HEK293 (cell line): ENCODE results near the gene DCST1.

ENCODE experiments used
- CTCF ChIA-PET: fragments of 350-600 bp; formaldehyde crosslinking; extraction: SDS; loops from one replicate; lab custom pipeline; 2021; ENCODE audit warnings: antibody characterized with exemption; lab: Yijun Ruan, JAX
- POLR2A ChIA-PET: fragments of 300-600 bp; formaldehyde crosslinking; extraction: SDS; loops from one replicate; lab custom pipeline; 2020; ENCODE audit warnings: antibody characterized with exemption, inconsistent platforms; lab: Yijun Ruan, JAX
- H3K27ac ChIP-seq: fragments of 200-500 bp; sonication (Bioruptor generic); 2 replicates; pipeline ENCODE4 v1.5.1; 2014; ENCODE audit warnings: low read depth, low read length, control low read depth, inconsistent platforms; ENCODE audit errors: extremely low read depth
- H3K36me3 ChIP-seq, 2 experiments: fragments of 200-500 bp in 1 of 2; sonication (Bioruptor generic) in 1 of 2; 1 replicate in 1 of 2; 2 replicates in 1 of 2; pipeline ENCODE4 v1.5.1; 2014 to 2017; ENCODE audit warnings: inconsistent platforms in 2 of 2, low read length in 2 of 2; ENCODE audit not compliant: control insufficient read depth in 2 of 2, insufficient read depth in 1 of 2
- H3K4me1 ChIP-seq: fragments of 200-500 bp; sonication (Bioruptor generic); 2 replicates; pipeline ENCODE4 v1.5.1; 2014; ENCODE audit warnings: mild to moderate bottlenecking, low read length, inconsistent platforms; ENCODE audit not compliant: control insufficient read depth, insufficient read depth
- H3K4me3 ChIP-seq: 2 replicates; pipeline ENCODE4 v1.5.1; 2011; ENCODE audit warnings: low read depth, mild to moderate bottlenecking, control low read depth, low read length, moderate library complexity
- H3K9me3 ChIP-seq: fragments of 200-500 bp; sonication (Bioruptor generic); 2 replicates; pipeline ENCODE4 v1.5.1; 2014; ENCODE audit warnings: low read depth, low read length, inconsistent platforms; ENCODE audit not compliant: control insufficient read depth, insufficient read depth
- ATF2 ChIP-seq: fragments of 450-650 bp; formaldehyde crosslinking; IDR thresholded peaks from 2 replicates; pipeline ENCODE4 v1.5.1; 2016; ENCODE audit warnings: missing biosample characterization, missing genetic modification characterization, low read depth
- KLF16 ChIP-seq: fragments of 450-650 bp; formaldehyde crosslinking; IDR thresholded peaks from 2 replicates; pipeline ENCODE4 v1.5.1; 2017; ENCODE audit warnings: missing biosample characterization, missing genetic modification characterization
- KLF9 ChIP-seq: fragments of 450-650 bp; formaldehyde crosslinking; IDR thresholded peaks from 2 replicates; pipeline ENCODE4 v1.5.1; 2016; ENCODE audit warnings: missing biosample characterization, missing genetic modification characterization, low read depth
- OVOL3 ChIP-seq: fragments of 450-650 bp; formaldehyde crosslinking; IDR thresholded peaks from 2 replicates; pipeline ENCODE4 v1.5.1; 2016; ENCODE audit warnings: missing biosample characterization, missing genetic modification characterization
- TRIM28 ChIP-seq: IDR thresholded peaks from 2 replicates; pipeline ENCODE4 v1.6.1; 2011; ENCODE audit warnings: low read length, control low read depth, borderline replicate concordance
- ZBTB17 ChIP-seq: fragments of 450-650 bp; formaldehyde crosslinking; IDR thresholded peaks from 2 replicates; pipeline ENCODE4 v1.5.1; 2016; ENCODE audit warnings: missing biosample characterization, missing genetic modification characterization
- ZBTB49 ChIP-seq: fragments of 450-650 bp; formaldehyde crosslinking; IDR thresholded peaks from 2 replicates; pipeline ENCODE4 v1.5.1; 2016; ENCODE audit warnings: missing biosample characterization, missing genetic modification characterization, low read depth
- ZBTB6 ChIP-seq: fragments of 450-650 bp; formaldehyde crosslinking; IDR thresholded peaks from 2 replicates; pipeline ENCODE4 v1.5.1; 2017; ENCODE audit warnings: missing biosample characterization, missing genetic modification characterization
- ZIC2 ChIP-seq: fragments of 450-650 bp; formaldehyde crosslinking; IDR thresholded peaks from 2 replicates; pipeline ENCODE4 v1.5.1; 2016; ENCODE audit warnings: missing biosample characterization, missing genetic modification characterization
- ZNF140 ChIP-seq: fragments of 450-650 bp; formaldehyde crosslinking; IDR thresholded peaks from 2 replicates; pipeline ENCODE4 v1.5.1; 2016; ENCODE audit warnings: missing biosample characterization, missing genetic modification characterization
- ZNF146 ChIP-seq: fragments of 450-650 bp; formaldehyde crosslinking; IDR thresholded peaks from 2 replicates; pipeline ENCODE4 v1.5.1; 2016; ENCODE audit warnings: missing biosample characterization, missing genetic modification characterization
- ZNF292 ChIP-seq: fragments of 450-650 bp; formaldehyde crosslinking; IDR thresholded peaks from 2 replicates; pipeline ENCODE4 v1.5.1; 2016; ENCODE audit warnings: low read depth, missing biosample characterization, missing genetic modification characterization, borderline replicate concordance
- ZNF324 ChIP-seq: fragments of 450-650 bp; formaldehyde crosslinking; IDR thresholded peaks from 2 replicates; pipeline ENCODE4 v1.5.1; 2016; ENCODE audit warnings: missing biosample characterization, missing genetic modification characterization
- ZNF335 ChIP-seq: fragments of 450-650 bp; formaldehyde crosslinking; conservative IDR thresholded peaks from 2 replicates; pipeline ENCODE4 v1.5.1; 2016; ENCODE audit warnings: missing biosample characterization, missing genetic modification characterization
- ZNF366 ChIP-seq: fragments of 450-650 bp; formaldehyde crosslinking; conservative IDR thresholded peaks from 2 replicates; pipeline ENCODE4 v1.5.1; 2016; ENCODE audit warnings: missing biosample characterization, missing genetic modification characterization
- ZNF501 ChIP-seq: fragments of 450-650 bp; formaldehyde crosslinking; IDR thresholded peaks from 2 replicates; pipeline ENCODE4 v1.5.1; 2016; ENCODE audit warnings: missing biosample characterization, missing genetic modification characterization
- ZNF610 ChIP-seq: fragments of 450-650 bp; formaldehyde crosslinking; IDR thresholded peaks from 2 replicates; pipeline ENCODE4 v1.5.1; 2016; ENCODE audit warnings: missing biosample characterization, missing genetic modification characterization, borderline replicate concordance
- ZNF621 ChIP-seq: fragments of 450-650 bp; formaldehyde crosslinking; IDR thresholded peaks from 2 replicates; pipeline ENCODE4 v1.5.1; 2017; ENCODE audit warnings: missing biosample characterization, missing genetic modification characterization
- ZNF677 ChIP-seq: fragments of 450-650 bp; IDR thresholded peaks from 2 replicates; pipeline ENCODE4 v1.5.0; 2018; ENCODE audit warnings: missing biosample characterization, mild to moderate bottlenecking, missing genetic modification characterization, moderate library complexity
- ZNF692 ChIP-seq: fragments of 450-650 bp; formaldehyde crosslinking; IDR thresholded peaks from 2 replicates; pipeline ENCODE4 v1.5.1; 2016; ENCODE audit warnings: missing biosample characterization, missing genetic modification characterization
- ZNF785 ChIP-seq: fragments of 450-650 bp; formaldehyde crosslinking; IDR thresholded peaks from 2 replicates; pipeline ENCODE4 v1.5.1; 2016; ENCODE audit warnings: missing biosample characterization, missing genetic modification characterization
- ZSCAN18 ChIP-seq: fragments of 450-650 bp; formaldehyde crosslinking; IDR thresholded peaks from 2 replicates; pipeline ENCODE4 v1.5.1; 2016; ENCODE audit warnings: missing biosample characterization, missing genetic modification characterization

DCST1 gene

GRCh38 chr1:155070721-155071569 lies 37.3 kb downstream of the DCST1 start (continued):
- peak; percentile 63 for TF ChIP-seq ZNF335 (tag by site-specific recombination)
- peak; percentile 76 for TF ChIP-seq KLF9

GRCh38 chr1:155071701-155072100 lies 38.1 kb downstream of the DCST1 start:
- Histone ChIP-seq H3K4me1 (peaks cover 5% of the 10 kb centered on the region; the same call in 1 of the 2 replicates), H3K27ac (no peak overlapping the region), H3K36me3 (peaks cover 0 to 5% of the 10 kb centered on the region in 2 experiments; a peak in 1 of 3 replicates), H3K9me3 (no peaks in the 10 kb centered on the region), H3K4me3 (no peak overlapping the region)
- ChIA-PET CTCF (interaction anchor here (0.6 to 8.0 kb wide), 3 partner anchors 13 to 1414 kb away, joined by 4 to 66 read pairs (median 7); no protein-coding TSS in a partner anchor), POLR2A (interaction anchor here (0.7 to 2.3 kb wide), 2 partner anchors 21 to 219 kb away, joined by 3 to 6 read pairs; partner anchors contain the start of gene ADAM15)
- TF ChIP-seq ATF2 (peak; percentile 63), ZNF610 (tag by site-specific recombination) (no peak), ZNF366 (tag by site-specific recombination) (peak; percentile 37; the same call in 1 of the 2 replicates), OVOL3 (no peak), ZNF140 (tag by site-specific recombination) (no peak), KLF16 (no peak), ZNF785 (no peak)

- H3K27ac ChIP-seq: no peak overlapping the region
- POLR2A ChIA-PET: interaction anchor here (0.7 to 2.3 kb wide), 3 partner anchors 22 to 512 kb away, joined by 3 to 6 read pairs (median 3); partner anchors contain the start of gene ADAM15
- no peak for TF ChIP-seq ZBTB6
- TF ChIP-seq ZNF501 (tag by site-specific recombination): no peak
- TF ChIP-seq ZNF677 (tag by site-specific recombination): no peak
- no peak for TF ChIP-seq ZNF146 (tag by site-specific recombination)
- TF ChIP-seq TRIM28: no peak
- TF ChIP-seq ZBTB49 (tag by site-specific recombination): no peak
- no peak for TF ChIP-seq ZNF292
- TF ChIP-seq ZNF324: no peak
- no peak for TF ChIP-seq ZNF621 (tag by site-specific recombination)
- TF ChIP-seq ZNF692 (tag by site-specific recombination): no peak
- no peak for TF ChIP-seq ZIC2 (tag by site-specific recombination)
- no peak for TF ChIP-seq ZBTB17 (tag by site-specific recombination)
- TF ChIP-seq ZSCAN18 (tag by site-specific recombination): no peak
Measured at GRCh38 chr1:155072531-155073289, 39.1 kb downstream of the DCST1 start.

More at GRCh38 chr1:155072531-155073289, 39.1 kb downstream of the DCST1 start:
- CTCF ChIA-PET: interaction anchor here (0.6 to 8.0 kb wide), 6 partner anchors 11 to 95 kb away, joined by 3 to 66 read pairs (median 4); no protein-coding TSS in a partner anchor
- H3K4me3 ChIP-seq: no peak overlapping the region
- H3K36me3 ChIP-seq: peaks cover 0 to 5% of the 10 kb centered on the region in 2 experiments; a peak in 1 of 3 replicates
- no peaks in the 10 kb centered on the region for H3K9me3 ChIP-seq
- peaks cover 5% of the 10 kb centered on the region; the same call in 1 of the 2 replicates for H3K4me1 ChIP-seq
